NCI-H69 (cell line): Measurements from ENCODE around the gene GGTA1.
"Not testable (repeated sequence)": the region's sequence is repeated elsewhere in the genome, so short reads cannot be mapped to it uniquely, and the experiment has no call there.

Experiments
- DNase-seq: peaks from one replicate; lab custom pipeline; 2025; lab: John Stamatoyannopoulos, UW

Gene GGTA1

GRCh38 chr9:121499427-121500164 is at the start of gene GGTA1:
TSS of gene GGTA1 (minus strand) at chr9:121499844. CDS start at chr9:121467922, 31,922 bp downstream.
- peak; percentile 85 for DNase-seq

- DNase-seq, result peak; percentile 85
These were observed 49.0 kb upstream of the GGTA1 start for GRCh38 chr9:121548666-121549065.

- peak; percentile 96 for DNase-seq
These were observed 46.3 kb upstream of the GGTA1 start for GRCh38 chr9:121545875-121546423.

GRCh38 chr9:121545150-121545874 is 45.7 kb upstream of the GGTA1 start:
- no peak for DNase-seq

- DNase-seq, result no peak
These were observed 42.4 kb upstream of the GGTA1 start for GRCh38 chr9:121542025-121542424.

GRCh38 chr9:121541256-121541655 is 41.6 kb upstream of the GGTA1 start:
- no peak for DNase-seq

GRCh38 chr9:121538221-121538620 is 38.6 kb upstream of the GGTA1 start:
- no peak for DNase-seq

- DNase-seq, result no peak
These were observed 37.6 kb upstream of the GGTA1 start for GRCh38 chr9:121537283-121537682.

- DNase-seq, result no peak
These were observed 33.2 kb upstream of the GGTA1 start for GRCh38 chr9:121532881-121533280.

- DNase-seq, result peak; percentile 68
These were observed 29.8 kb upstream of the GGTA1 start for GRCh38 chr9:121529237-121529987.

- DNase-seq, result peak; percentile 20
These were observed 29.0 kb upstream of the GGTA1 start for GRCh38 chr9:121528642-121529041.

GRCh38 chr9:121527371-121527770 is 27.7 kb upstream of the GGTA1 start:
- DNase-seq, result no peak

- DNase-seq, result not testable (repeated sequence)
These were observed 20.0 kb upstream of the GGTA1 start for GRCh38 chr9:121519688-121520087.

GRCh38 chr9:121518634-121519033 is 19.0 kb upstream of the GGTA1 start:
- no peak for DNase-seq

- not testable (repeated sequence) for DNase-seq
These were observed 13.5 kb upstream of the GGTA1 start for GRCh38 chr9:121513166-121513565.

- DNase-seq, result no peak
These were observed 11.3 kb upstream of the GGTA1 start for GRCh38 chr9:121510766-121511550.

GRCh38 chr9:121509180-121509579 is 9.5 kb upstream of the GGTA1 start:
- DNase-seq, result no peak

GRCh38 chr9:121508415-121508814 is 8.8 kb upstream of the GGTA1 start:
- DNase-seq, result peak; percentile 19

GRCh38 chr9:121505903-121506735 is 6.5 kb upstream of the GGTA1 start:
- DNase-seq, result no peak

GRCh38 chr9:121503444-121503843 is 3.8 kb upstream of the GGTA1 start:
- DNase-seq, result no peak

GRCh38 chr9:121500165-121500478 is 478 bp upstream of the GGTA1 start:
- DNase-seq, result no peak
